ENCODE data around the gene ZXDC.

Gene ZXDC

GRCh38 chr3:126390201-126390600 is 85.5 kb downstream of the ZXDC start:
- TF ChIP-seq ZNF274 (IDR thresholded peaks at IDR 0.05; ENCODE audit: low read depth, low read length) (no peak), YY1 (IDR thresholded peaks at IDR 0.05; ENCODE audit: insufficient read depth, insufficient read length) (no peak), SUZ12 (IDR thresholded peaks at IDR 0.05; ENCODE audit: extremely low read depth, insufficient read depth, insufficient read length) (no peak)
- DNase-seq (ENCODE audit: low read depth, low spot score), result no peak
- H3K27me3 ChIP-seq (ENCODE audit: insufficient read depth, insufficient read length), result no peaks in the 10 kb centered on the region
- no peak overlapping the region for H3K4me3 ChIP-seq (ENCODE audit: insufficient read length, low read depth)
- no peaks in the 10 kb centered on the region for H3K36me3 ChIP-seq (ENCODE audit: insufficient read depth, insufficient read length, low read length)
- peaks cover 20% of the 10 kb centered on the region; the same call in 1 of the 2 replicates for H3K9me3 ChIP-seq (ENCODE audit: insufficient read depth, low read length)
- H3K4me1 ChIP-seq (ENCODE audit: insufficient read depth, insufficient read length), result peaks cover 4% of the 10 kb centered on the region
- H3K9ac ChIP-seq (ENCODE audit: insufficient read length, low read depth), result no peak overlapping the region

- peak overlapping the region; percentile 23 for H3K9ac ChIP-seq (ENCODE audit: insufficient read length, low read depth)
- H3K4me3 ChIP-seq (ENCODE audit: insufficient read length, low read depth), result no peak overlapping the region
These were observed 85.9 kb downstream of the ZXDC start for GRCh38 chr3:126389794-126390146.

GRCh38 chr3:126389112-126389793 is 86.4 kb downstream of the ZXDC start:
- peak overlapping the region; percentile 39 for H3K9ac ChIP-seq (ENCODE audit: insufficient read length, low read depth)
- DNase-seq (ENCODE audit: low read depth, low spot score), result peak; percentile 92
- peaks cover 20% of the 10 kb centered on the region; the same call in 1 of the 2 replicates for H3K9me3 ChIP-seq (ENCODE audit: insufficient read depth, low read length)
- no peak overlapping the region for H3K4me3 ChIP-seq (ENCODE audit: insufficient read length, low read depth)
- H3K36me3 ChIP-seq (ENCODE audit: insufficient read depth, insufficient read length, low read length), result no peaks in the 10 kb centered on the region
- H3K27me3 ChIP-seq (ENCODE audit: insufficient read depth, insufficient read length), result no peaks in the 10 kb centered on the region
- peaks cover 4% of the 10 kb centered on the region for H3K4me1 ChIP-seq (ENCODE audit: insufficient read depth, insufficient read length)
- TF ChIP-seq YY1 (IDR thresholded peaks at IDR 0.05; ENCODE audit: insufficient read depth, insufficient read length) (no peak), SUZ12 (IDR thresholded peaks at IDR 0.05; ENCODE audit: extremely low read depth, insufficient read depth, insufficient read length) (no peak), ZNF274 (IDR thresholded peaks at IDR 0.05; ENCODE audit: low read depth, low read length) (no peak)

More at GRCh38 chr3:126389794-126390146, 85.9 kb downstream of the ZXDC start:
- Histone ChIP-seq H3K4me1 (ENCODE audit: insufficient read depth, insufficient read length) (peaks cover 4% of the 10 kb centered on the region), H3K36me3 (ENCODE audit: insufficient read depth, insufficient read length, low read length) (no peaks in the 10 kb centered on the region), H3K27me3 (ENCODE audit: insufficient read depth, insufficient read length) (no peaks in the 10 kb centered on the region), H3K9me3 (ENCODE audit: insufficient read depth, low read length) (peaks cover 20% of the 10 kb centered on the region; the same call in 1 of the 2 replicates)
- TF ChIP-seq SUZ12 (IDR thresholded peaks at IDR 0.05; ENCODE audit: extremely low read depth, insufficient read depth, insufficient read length), result no peak
- no peak for TF ChIP-seq YY1 (IDR thresholded peaks at IDR 0.05; ENCODE audit: insufficient read depth, insufficient read length)
- no peak for TF ChIP-seq ZNF274 (IDR thresholded peaks at IDR 0.05; ENCODE audit: low read depth, low read length)
- no peak for DNase-seq (ENCODE audit: low read depth, low spot score)
